Uterus (tissue), 2 donors: ENCODE results near the gene HIGD1C.

Experiments used
- CTCF ChIP-seq, 4 experiments: fragments of 200-600 bp in 2 of 4; fragments of 450-650 bp in 2 of 4; sonication (generic) in 2 of 4; IDR thresholded peaks; one replicate each; pipeline ENCODE4 v1.5.1; 2016 to 2019; ENCODE audit warnings: antibody characterized with exemption in 4 of 4, mild to moderate bottlenecking in 2 of 4, moderate library complexity in 1 of 4
- POLR2A ChIP-seq, 2 donors: fragments of 450-650 bp; IDR thresholded peaks; one replicate each; pipeline ENCODE4 v1.6.1; 2016; ENCODE audit warnings: antibody characterized with exemption in 2 of 2, mild to moderate bottlenecking in 1 of 2, moderate library complexity in 1 of 2

- TF ChIP-seq CTCF (IDR thresholded peaks at IDR 0.05) (no peak), POLR2A (IDR thresholded peaks at IDR 0.05) (no peak)
Measured at GRCh38 chr12:50951112-50951511, 1.2 kb upstream of the HIGD1C start.
